ENCODE data around the gene TATDN2.

The TATDN2 gene

DNA sequence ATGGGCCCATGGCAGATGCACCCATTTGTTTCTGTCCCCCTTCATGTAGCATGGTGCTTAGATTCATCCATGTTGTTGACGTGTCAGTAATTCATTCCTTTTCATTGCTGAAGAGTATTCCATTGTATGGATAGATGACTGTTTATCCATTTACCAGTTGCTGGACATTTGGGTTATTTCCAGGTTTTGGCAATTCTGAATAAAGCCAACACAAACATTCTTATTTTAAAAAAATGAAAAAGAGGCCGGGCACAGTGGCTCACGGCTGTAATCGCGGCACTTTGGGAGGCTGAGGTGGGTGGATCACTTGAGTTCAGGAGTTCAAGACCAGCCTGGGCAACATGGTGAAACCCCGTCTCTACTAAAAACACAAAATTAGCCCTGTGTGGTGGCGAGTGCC lies 18.7 kb upstream of the TATDN2 start:
- DNase-seq = peak in 1 of 42 donors; percentile 20
- intact Hi-C loops (cut with DNase I) = loop anchor here (10.0 kb wide), 2 partner anchors 55 to 205 kb away; partner anchors contain the start of gene FANCD2

DNA sequence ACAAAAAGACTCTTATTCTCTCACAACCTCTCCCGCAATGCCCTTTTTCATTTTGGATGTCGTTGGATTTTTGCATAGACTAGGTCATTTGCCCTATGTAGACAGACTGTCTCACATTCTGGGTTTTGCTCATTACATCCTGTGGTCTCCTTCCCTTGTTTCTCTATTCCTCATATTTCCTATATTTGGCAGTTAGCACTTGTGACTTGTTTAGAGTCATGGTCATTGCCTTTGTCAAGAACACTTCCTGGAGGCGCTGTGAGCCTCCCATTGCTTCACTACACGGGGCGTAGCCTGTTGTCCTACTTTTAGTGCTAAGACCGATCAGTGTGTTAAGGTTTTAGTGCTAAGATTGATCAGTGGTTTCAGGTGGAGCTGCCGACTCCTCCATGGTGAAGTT lies 16.1 kb upstream of the TATDN2 start:
- intact Hi-C loops (cut with DNase I) = no loop called here
- peak in 2 of 42 donors; percentile 21 to 27 for DNase-seq

DNA sequence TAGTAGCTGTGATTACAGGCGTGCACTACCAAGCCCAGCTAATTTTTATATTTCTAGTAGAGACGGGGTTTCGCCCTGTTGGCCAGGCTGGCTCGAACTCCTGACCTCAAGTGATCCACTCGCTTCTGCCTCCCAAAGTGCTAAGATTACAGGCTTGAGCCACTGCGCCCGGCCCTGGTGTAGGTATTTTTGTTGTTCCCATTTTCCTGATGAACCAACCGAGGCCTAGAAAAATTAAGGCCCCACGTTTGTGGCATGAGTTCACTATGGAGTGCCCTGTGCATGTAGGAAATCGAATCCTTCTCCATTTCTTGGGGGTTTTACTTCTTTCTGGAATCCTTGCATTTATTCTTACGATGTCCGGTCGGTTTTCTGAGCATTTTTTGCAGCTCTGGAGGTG lies 14.3 kb upstream of the TATDN2 start:
- DNase-seq = no peak
- intact Hi-C loops (cut with DNase I) = no loop called here

DNA sequence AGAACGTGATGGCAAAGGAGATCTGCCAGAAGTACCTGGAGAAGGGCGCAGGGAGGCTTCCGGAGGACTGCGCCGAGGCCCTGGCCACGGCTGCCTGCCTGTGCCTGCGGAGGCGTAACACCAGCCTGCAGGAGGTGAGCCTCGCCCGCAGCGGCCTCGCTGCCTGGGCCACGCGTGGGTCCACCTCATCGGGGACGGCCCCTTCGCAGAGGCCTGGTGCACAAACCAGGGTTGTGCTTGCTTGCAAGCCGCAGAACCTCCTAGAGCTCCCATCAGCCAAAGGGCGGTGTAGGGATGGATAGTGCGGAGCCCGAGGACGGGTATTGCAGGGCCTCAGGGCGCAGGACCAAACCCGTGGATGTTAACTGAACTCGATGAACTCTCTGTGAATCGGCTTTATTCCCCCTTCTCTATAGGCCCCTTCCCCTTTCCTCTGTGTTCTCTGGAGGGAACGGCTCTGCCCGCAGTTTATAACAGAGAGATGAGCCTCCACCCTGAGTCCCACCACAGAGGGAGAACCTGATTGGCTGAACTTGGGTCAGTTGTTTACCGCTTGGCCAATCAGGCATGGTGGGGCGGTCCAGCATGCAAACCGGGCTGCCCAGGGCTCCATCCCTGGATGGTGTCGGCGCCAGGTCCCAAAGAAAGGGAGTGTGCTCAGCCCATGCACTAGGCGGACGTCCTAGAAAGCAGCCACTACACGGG lies 13.6 kb upstream of the TATDN2 start:
- no peak for DNase-seq
- intact Hi-C loops (cut with DNase I) = no loop called here

DNA sequence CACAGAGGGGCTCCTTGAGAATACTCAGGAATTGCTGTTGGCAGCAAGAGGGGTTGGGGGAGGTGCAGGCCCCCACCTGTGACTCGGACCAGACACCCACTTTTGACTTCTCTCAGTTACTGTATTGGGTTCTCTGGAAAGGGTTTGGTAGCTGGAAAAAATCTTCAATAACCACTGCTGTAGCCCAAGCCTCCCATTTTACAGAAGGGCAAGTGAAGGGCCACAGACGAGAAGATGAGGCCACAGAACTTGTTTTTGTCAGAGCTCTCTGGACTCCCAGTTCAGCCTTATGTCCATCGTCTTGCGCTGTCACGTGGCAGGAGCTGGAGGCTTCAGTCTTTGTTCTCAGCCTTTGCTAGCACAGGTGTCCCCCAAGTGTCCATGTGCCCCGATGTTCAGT lies 12.7 kb upstream of the TATDN2 start:
- DNase-seq = no peak
- intact Hi-C loops (cut with DNase I) = no loop called here

DNA sequence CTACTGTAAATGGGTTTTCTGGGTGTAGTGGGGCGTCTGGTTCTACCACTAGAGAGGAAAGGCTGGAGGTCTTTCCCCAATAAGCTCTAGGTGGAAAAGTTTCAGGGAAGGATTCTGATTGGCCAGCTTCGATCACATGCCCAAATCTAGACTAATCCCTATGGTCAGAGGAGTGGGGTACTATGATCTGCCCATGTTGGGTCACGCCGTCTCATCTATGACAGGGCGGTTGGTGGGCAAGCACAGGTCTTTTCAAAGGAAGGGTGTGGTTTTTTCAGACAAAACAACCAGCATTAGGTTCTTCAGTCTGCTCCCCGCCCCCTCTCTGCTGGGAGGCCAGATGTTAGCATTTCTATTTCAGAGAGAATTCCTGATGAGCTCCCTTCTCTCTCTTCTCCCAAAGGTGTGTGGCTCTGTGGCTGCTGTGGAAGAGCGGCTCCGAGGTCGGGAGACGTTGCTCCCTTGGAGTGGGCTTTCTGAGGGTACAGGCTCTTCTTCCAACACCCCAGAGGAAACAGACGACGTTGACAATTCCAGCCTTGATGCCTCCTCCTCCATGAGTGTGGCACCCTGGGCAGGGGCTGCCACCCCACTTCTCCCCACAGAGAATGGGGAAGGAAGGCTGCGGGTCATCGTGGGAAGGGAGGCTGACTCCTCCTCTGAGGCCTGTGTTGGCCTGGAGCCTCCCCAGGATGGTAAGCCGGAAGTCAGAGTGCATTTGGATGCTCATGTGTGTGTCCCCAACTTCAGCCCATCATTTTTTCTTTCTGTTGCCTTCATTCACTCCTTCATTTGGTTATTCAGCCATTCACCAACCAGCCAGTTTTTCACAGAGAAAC lies 9.7 kb upstream of the TATDN2 start:
- DNase-seq = no peak
- intact Hi-C loops (cut with DNase I) = no loop called here

DNA sequence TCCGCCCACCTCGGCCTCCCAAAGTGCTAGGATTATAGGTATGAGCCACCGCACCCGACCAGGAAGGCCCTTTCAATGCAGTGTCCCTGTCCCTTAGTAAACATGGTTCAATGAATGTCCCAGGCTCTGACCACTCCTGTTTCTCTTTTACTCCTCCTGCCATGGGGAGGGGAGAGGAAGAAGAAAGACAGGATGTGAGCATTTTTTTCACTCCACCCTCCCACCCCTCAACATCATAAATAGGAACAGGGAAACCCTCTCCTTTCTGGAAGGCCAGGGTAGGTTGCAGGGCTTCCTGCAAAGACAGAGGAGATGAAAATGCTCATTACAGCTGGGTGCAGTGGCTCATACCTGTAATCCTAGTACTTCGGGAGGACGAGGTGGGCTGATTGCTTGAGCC lies 7.5 kb upstream of the TATDN2 start:
- peak in 1 of 42 donors; percentile 20 for DNase-seq
- intact Hi-C loops (cut with DNase I) = no loop called here

DNA sequence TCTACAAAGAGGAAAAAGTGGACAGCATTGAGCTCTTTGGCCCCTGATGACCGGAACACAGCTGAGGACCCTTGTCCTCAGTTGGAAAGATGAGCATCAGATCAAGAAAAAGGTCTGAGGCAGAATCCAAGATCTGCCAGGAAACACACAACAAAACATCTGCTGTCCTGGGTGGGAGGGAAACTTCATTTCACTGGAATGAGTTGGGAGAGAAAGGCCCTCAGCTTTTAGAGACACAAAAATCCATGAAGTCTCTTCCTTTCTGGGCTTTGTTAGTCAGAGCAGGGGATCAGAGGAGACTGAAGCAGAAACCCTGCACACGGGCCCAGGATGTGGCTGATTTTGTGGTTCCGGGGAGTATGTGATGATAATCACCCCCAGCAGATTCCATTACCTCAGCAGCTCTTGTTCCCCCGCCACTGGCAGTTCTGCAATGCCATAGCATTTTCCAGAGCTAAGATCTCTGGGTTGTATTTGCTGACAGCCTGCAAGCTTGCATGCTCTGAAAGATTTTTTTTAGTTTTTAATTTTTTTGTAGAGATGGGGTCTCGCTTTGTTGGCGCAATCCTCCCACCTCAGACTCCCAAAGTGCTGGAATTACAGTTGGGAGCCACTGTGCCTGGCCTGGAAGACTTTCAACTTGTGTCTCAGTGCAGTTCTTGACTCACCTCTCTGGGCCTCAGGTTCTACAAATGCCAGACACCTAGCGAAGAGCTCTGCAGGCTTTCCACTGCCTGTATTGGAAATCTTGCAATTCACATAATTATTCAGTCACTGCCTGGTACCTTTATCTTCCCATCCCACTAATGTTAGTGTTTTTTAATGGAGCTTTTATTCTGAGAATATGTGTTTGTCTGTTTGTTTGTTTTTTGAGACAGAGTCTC lies 5.8 kb upstream of the TATDN2 start:
- DNase-seq = peak in 4 of 42 donors; percentile 12 to 39 (median 26)
- intact Hi-C loops (cut with DNase I) = no loop called here

DNA sequence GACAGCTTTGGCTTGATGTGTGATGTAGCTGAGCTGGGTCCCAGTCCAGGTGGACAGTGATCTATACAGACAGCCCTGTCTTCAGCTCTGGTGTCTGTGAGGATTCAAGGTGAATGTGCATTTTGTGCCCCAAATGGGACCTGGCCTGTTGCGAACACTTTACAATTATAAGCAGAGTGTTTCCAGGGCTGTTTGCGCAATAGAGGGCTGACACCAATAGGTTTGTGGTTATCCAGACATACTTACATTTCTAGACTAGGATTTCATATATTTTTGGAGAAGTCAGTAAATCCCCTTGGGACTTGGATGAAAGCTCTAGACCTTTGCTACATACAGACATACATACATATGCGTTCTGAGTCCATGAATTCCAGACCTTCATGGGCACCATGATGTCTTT lies 4.2 kb upstream of the TATDN2 start:
- intact Hi-C loops (cut with DNase I) = no loop called here
- no peak for DNase-seq

DNA sequence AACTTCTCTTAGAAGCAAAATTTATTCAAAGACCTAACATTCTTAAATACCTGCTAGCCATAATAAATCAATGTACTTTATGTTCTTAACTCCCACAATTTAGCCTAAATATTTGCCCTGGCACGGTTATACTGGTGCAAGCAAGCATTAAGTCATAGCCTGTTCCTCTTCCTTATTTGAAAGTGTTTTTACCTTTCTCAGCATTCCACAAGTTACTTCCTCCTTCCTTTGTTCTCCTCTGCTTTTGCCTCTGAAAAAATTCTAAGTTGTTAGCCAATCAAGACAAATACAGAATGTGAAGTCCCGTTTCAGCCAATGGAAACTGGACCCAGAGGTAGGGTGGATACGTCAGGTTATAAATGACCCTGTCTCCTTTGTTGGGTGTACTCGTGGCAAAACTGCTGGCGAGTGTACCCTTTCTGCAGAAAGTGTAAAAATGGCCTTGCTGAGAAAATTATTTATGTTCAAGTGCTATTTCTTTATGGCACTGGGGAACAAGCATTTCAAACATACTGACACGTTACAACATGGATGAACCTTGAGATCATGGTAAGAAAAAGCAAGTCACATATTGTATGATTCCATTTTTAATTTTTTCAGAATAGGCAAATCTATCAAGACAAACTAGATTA lies 3.1 kb upstream of the TATDN2 start:
- no peak for DNase-seq
- intact Hi-C loops (cut with DNase I) = no loop called here

DNA sequence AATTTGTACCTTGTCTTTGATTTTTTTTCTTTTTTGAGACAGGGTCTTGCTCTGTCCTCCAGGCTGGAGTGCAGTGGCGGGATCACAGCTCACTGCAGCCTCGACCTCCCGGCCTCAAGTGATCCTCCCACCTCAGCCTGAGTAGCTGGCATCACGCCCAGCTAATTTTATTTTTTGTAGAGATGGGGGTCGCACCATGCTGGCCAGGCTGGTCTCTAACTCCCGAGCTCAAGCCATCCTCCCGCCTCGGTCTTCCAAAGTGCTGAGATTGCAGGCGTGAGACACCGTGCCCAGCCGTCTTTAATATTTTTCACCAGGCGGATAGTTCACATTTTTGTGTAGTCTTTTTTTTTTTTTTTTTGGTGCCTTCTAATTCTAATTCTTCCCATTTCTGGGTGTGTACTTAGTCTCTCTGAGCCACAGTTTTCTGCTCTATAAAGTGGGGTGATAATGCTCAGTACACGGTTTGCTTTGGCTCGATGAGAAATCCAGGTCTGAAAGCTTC lies 528 bp upstream of the TATDN2 start:
- intact Hi-C loops (cut with DNase I) = no loop called here
- peak in 2 of 42 donors; percentile 34 to 44 for DNase-seq

DNA sequence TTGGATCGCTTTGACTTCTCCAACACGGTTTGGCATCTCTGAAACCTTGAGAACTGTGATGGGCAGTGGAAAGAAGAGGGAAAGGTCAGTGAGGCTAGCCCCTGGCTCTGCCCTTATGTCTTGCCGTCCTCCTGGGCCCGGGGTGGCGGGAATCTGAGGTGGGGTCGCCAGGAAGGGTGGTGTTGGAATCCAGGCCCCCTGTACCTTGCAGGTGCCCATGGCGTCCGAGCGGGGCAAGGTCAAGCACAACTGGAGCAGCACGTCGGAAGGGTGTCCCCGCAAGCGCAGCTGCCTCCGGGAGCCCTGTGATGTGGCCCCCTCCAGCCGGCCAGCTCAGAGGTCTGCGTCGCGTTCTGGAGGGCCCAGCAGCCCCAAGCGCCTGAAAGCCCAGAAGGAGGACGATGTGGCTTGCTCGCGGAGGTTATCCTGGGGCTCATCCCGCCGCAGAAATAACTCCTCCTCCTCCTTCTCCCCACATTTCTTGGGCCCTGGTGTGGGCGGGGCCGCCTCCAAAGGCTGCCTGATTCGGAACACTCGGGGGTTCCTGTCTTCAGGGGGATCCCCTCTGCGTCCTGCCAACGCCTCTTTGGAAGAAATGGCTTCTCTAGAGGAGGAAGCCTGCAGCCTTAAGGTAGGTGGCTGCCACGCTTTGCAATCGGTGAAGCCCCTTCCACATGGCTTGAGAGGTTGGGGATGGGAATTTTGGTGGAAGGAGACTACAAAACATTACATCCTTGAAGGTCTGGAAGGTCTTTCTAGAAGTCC lies 907 bp downstream of the TATDN2 start:
- intact Hi-C loops (cut with DNase I) = no loop called here
- DNase-seq = peak in 41 of 42 donors; percentile 3 to 78 (median 50)

DNA sequence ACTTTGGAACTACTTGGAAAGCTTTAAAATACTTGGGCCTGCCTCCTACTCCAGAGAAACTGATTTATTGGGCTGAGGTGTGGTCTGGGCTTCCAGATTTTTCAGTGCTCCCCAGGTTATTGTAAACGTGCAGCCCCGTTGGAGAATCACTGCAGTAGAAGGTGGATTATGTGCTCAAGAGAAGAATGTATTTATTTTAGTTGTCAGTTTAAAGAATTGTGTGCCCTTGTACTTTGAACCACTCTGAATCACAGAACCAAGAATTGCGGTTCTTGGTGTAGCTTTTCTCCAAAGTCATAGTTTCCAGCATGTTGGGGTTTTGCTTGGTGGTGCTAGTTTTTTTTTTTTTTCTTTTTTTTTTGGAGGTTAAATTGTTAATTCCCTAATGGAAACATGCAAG lies 1.6 kb downstream of the TATDN2 start:
- intact Hi-C loops (cut with DNase I) = no loop called here
- DNase-seq = no peak

DNA sequence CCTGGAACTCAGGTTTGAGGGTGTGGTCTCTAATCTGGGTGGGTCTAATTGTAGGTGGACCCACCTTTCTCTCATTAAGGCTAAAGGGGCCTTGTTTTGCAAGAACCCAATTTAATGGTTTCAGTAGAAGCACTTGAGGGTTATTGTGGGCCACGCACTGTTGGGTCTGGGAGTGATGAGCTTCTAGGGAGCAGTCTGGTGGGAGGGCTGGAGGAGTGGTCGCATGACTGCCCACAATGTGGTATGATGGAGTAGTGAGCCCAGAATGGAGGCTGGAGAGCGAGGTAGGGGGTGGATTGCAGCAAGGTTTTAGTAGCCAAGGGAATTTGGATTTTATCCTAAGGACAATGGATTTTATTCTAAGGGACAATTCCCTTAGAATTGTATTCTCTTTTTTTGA lies 2.7 kb downstream of the TATDN2 start:
- intact Hi-C loops (cut with DNase I) = no loop called here
- DNase-seq = peak in 1 of 42 donors; percentile 19

DNA sequence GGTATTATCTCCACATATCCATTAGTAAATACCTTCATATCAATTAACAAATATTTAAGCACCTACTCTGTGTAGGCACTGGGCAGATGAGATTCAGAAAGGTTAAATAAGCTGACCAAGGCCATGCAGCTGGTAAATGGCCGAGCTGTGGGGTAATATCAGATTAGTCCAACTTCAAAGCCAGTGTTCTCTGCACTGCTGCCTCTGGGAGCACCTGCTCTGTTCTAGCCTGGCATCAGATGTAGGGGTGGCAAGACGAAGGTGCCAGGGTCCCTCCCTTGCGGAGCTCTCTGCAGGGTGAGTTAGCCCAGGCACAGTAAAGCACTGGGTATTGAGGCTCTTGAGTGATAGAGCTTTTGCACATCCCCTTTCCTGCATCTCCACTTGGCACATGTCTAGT lies 5.5 kb downstream of the TATDN2 start:
- no peak for DNase-seq
- intact Hi-C loops (cut with DNase I) = no loop called here

DNA sequence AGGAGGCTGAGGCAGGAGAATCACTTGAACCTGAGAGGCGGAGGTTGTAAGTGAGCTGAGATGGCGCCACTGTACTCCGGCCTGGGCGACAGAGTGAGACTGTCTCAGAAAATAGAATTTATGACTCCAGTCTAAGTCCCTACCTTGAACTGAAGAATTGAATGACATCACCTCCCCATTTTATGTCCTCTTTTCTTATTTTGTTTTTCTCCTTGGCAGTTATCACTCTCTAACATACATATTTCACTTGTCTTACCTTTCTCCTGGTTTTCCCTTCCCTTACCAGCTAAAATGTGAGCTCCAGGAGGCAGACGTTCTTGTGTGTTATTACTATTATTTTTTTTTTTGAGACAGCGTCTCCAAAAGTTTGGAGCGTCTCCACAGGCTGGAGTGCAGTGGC lies 7.6 kb downstream of the TATDN2 start:
- no peak for DNase-seq
- intact Hi-C loops (cut with DNase I) = no loop called here

DNA sequence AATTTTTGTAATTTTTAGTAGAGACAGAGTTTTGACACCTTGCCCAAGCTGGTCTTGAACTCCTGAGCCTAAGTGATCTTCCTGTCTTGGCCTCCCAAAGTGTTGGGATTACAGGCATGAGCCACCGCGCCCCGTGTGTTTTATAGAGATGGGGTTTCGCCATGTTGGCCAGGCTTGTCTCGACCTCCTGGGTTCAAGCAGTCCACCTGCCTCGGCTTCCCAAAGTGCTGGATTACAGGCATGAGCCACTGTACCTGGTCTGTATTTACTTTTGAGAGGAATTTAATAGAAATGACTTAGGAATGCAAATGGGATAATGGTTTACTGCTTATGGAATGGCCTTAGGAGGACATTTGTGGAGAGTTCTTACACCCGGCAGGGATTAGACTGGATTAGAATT lies 10.8 kb downstream of the TATDN2 start:
- DNase-seq = no peak
- intact Hi-C loops (cut with DNase I) = no loop called here

DNA sequence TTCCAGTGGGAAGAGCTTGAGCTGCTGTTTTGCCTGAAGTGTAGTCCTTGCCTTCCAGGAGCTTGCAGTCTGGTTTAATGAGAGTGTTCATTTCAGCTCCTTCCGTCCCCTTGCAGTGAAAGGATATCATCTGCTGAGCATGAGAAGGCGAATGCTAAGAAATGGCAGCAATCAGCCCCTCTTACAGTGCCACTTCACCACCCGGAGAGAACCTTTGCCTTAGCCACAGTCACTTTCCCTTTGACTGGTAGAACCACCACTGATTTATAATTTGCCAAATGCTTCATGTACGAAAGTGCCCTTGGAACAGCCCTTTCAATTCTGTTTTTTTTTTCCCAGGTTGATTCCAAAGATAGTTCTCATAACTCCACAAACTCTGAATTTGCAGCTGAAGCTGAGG lies 11.5 kb downstream of the TATDN2 start:
- intact Hi-C loops (cut with DNase I) = no loop called here
- DNase-seq = no peak
